RWPE1 (cell line): ENCODE data around the gene ASPN.

ENCODE experiments used
- CTCF ChIA-PET: fragments of 350-600 bp; sonication (Branson Sonifier 250); formaldehyde crosslinking; extraction: SDS; loops from one replicate; lab custom pipeline; 2021; lab: Yijun Ruan, JAX
- POLR2A ChIA-PET: fragments of 400-600 bp; formaldehyde crosslinking; extraction: SDS; loops from one replicate; lab custom pipeline; 2020; ENCODE audit warnings: antibody characterized with exemption; ENCODE audit not compliant: low non-redundant PET; lab: Yijun Ruan, JAX
- DNase-seq: peaks from one replicate; pipeline ENCODE4 v3.0.0; 2012; ENCODE audit warnings: low spot score
- H3K27ac ChIP-seq: fragments of 450-650 bp; 2 replicates; pipeline ENCODE4 v1.5.1; 2017
- CTCF ChIP-seq: fragments of 450-650 bp; conservative IDR thresholded peaks from 2 replicates; pipeline ENCODE4 v1.5.1; 2017; ENCODE audit warnings: low read depth, mild to moderate bottlenecking

Gene ASPN

GRCh38 chr9:92492781-92493401 is 10.6 kb upstream of the ASPN start:
- TF ChIP-seq CTCF, result no peak
- no peak for DNase-seq
- no peak overlapping the region for H3K27ac ChIP-seq
- POLR2A ChIA-PET, result no interaction called here
- CTCF ChIA-PET, result no interaction called here

- TF ChIP-seq CTCF, result no peak
- ChIA-PET CTCF (no interaction called here), POLR2A (no interaction called here)
- H3K27ac ChIP-seq, result no peak overlapping the region
- no peak for DNase-seq
Observed at GRCh38 chr9:92488681-92489550, 6.6 kb upstream of the ASPN start.

GRCh38 chr9:92486371-92486770 is 4.1 kb upstream of the ASPN start:
- ChIA-PET CTCF (interaction anchor here (0.6 to 0.7 kb wide), 2 partner anchors 9 to 13 kb away, joined by 3 to 4 read pairs; no protein-coding TSS in a partner anchor), POLR2A (no interaction called here)
- TF ChIP-seq CTCF, result no peak
- H3K27ac ChIP-seq, result no peak overlapping the region
- no peak for DNase-seq

- POLR2A ChIA-PET, result no interaction called here
- no peak for TF ChIP-seq CTCF
Observed at GRCh38 chr9:92484563-92484962, 2.3 kb upstream of the ASPN start.

GRCh38 chr9:92483627-92484545 is 1.6 kb upstream of the ASPN start:
- CTCF ChIA-PET, result no interaction called here

More at GRCh38 chr9:92484563-92484962, 2.3 kb upstream of the ASPN start:
- no peak for DNase-seq
- CTCF ChIA-PET, result no interaction called here
- no peak overlapping the region for H3K27ac ChIP-seq

More at GRCh38 chr9:92483627-92484545, 1.6 kb upstream of the ASPN start:
- POLR2A ChIA-PET, result no interaction called here
- no peak overlapping the region for H3K27ac ChIP-seq
- TF ChIP-seq CTCF, result no peak
- no peak for DNase-seq
